Osteocyte (in vitro differentiated cells): ENCODE data around the gene IPO9. TPM values are rescaled to one million over a fixed set of nuclear protein-coding genes. Genes with fewer than 3 reads are reported as not detected.
A peak's percentile ranks its signal among the peaks of the same experiment; 100 is the strongest.

Experiments
- DNase-seq: peaks from one replicate; pipeline ENCODE4 v3.0.0; 2021; ENCODE audit warnings: mixed read lengths; ENCODE audit not compliant: unreplicated experiment; ENCODE audit errors: extremely low spot score
- H3K27ac Mint-ChIP-seq: one replicate; pipeline ENCODE4 v1.8.0; 2021; ENCODE audit warnings: mild to moderate bottlenecking, mixed read lengths; ENCODE audit not compliant: unreplicated experiment
- H3K27me3 Mint-ChIP-seq: one replicate; pipeline ENCODE4 v1.8.0; 2021; ENCODE audit warnings: mixed read lengths; ENCODE audit not compliant: unreplicated experiment
- H3K36me3 Mint-ChIP-seq: one replicate; pipeline ENCODE4 v1.8.0; 2021; ENCODE audit warnings: mixed read lengths; ENCODE audit not compliant: unreplicated experiment
- H3K4me1 Mint-ChIP-seq: one replicate; pipeline ENCODE4 v1.8.0; 2021; ENCODE audit warnings: mixed read lengths; ENCODE audit not compliant: unreplicated experiment
- H3K4me3 Mint-ChIP-seq: one replicate; pipeline ENCODE4 v1.8.0; 2021; ENCODE audit warnings: mild to moderate bottlenecking, moderate library complexity, mixed read lengths; ENCODE audit not compliant: unreplicated experiment
- H3K9me3 Mint-ChIP-seq: one replicate; pipeline ENCODE4 v1.8.0; 2021; ENCODE audit warnings: mixed read lengths; ENCODE audit not compliant: unreplicated experiment
- total RNA-seq: library from RNA; stranded (reverse); gene quantifications from 2 replicates; pipeline ENCODE4 v1.2.1, GENCODE V29; 2021
- TF ChIP-seq, protein P1 (sequence below): fragments of 200-600 bp; sonication (generic); IDR thresholded peaks from 2 replicates; pipeline ENCODE4 v1.5.0; 2021; ENCODE audit warnings: antibody characterized with exemption, mild to moderate bottlenecking, moderate library complexity

Gene IPO9
- total RNA-seq, 1 donor from 2014 or later = 65.0 TPM

GRCh38 chr1:201789245-201789644 lies 39.7 kb upstream of the IPO9 start:
- Mint-ChIP-seq H3K4me3 (no peak overlapping the region), H3K9me3 (no peaks in the 10 kb centered on the region), H3K36me3 (peaks cover 74% of the 10 kb centered on the region), H3K4me1 (peaks cover 65% of the 10 kb centered on the region), H3K27me3 (no peaks in the 10 kb centered on the region), H3K27ac (peak overlapping the region; percentile 94)
- DNase-seq = no peak
- TF ChIP-seq, protein P1, sequence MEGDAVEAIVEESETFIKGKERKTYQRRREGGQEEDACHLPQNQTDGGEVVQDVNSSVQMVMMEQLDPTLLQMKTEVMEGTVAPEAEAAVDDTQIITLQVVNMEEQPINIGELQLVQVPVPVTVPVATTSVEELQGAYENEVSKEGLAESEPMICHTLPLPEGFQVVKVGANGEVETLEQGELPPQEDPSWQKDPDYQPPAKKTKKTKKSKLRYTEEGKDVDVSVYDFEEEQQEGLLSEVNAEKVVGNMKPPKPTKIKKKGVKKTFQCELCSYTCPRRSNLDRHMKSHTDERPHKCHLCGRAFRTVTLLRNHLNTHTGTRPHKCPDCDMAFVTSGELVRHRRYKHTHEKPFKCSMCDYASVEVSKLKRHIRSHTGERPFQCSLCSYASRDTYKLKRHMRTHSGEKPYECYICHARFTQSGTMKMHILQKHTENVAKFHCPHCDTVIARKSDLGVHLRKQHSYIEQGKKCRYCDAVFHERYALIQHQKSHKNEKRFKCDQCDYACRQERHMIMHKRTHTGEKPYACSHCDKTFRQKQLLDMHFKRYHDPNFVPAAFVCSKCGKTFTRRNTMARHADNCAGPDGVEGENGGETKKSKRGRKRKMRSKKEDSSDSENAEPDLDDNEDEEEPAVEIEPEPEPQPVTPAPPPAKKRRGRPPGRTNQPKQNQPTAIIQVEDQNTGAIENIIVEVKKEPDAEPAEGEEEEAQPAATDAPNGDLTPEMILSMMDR = no peak

DNA sequence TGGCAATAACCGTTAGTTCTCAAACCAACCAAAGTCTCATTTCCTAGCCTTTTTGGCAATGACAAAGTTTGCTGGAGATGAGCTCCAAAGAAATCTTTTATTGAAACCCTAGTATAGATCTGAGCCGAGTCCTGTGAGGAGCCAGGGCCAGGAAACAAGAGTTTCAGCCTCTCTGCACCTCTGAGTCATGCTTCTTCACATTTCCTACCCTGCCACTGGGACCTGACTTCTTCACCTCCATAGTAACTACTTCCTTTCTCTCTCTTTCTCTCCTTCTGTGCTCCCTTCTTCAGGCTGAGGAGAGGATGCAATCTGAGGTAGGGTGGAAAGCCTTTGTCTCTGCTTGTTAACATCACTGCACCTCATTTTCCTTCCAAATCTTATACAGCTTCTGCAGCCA lies 38.7 kb upstream of the IPO9 start:
- TF ChIP-seq, protein P1 = no peak
- peaks cover 67% of the 10 kb centered on the region for H3K4me1 Mint-ChIP-seq
- H3K27me3 Mint-ChIP-seq = no peaks in the 10 kb centered on the region
- no peak for DNase-seq
- H3K27ac Mint-ChIP-seq = peak overlapping the region; percentile 94
- peaks cover 75% of the 10 kb centered on the region for H3K36me3 Mint-ChIP-seq
- H3K4me3 Mint-ChIP-seq = peak overlapping the region; percentile 34
- H3K9me3 Mint-ChIP-seq = no peaks in the 10 kb centered on the region

DNA sequence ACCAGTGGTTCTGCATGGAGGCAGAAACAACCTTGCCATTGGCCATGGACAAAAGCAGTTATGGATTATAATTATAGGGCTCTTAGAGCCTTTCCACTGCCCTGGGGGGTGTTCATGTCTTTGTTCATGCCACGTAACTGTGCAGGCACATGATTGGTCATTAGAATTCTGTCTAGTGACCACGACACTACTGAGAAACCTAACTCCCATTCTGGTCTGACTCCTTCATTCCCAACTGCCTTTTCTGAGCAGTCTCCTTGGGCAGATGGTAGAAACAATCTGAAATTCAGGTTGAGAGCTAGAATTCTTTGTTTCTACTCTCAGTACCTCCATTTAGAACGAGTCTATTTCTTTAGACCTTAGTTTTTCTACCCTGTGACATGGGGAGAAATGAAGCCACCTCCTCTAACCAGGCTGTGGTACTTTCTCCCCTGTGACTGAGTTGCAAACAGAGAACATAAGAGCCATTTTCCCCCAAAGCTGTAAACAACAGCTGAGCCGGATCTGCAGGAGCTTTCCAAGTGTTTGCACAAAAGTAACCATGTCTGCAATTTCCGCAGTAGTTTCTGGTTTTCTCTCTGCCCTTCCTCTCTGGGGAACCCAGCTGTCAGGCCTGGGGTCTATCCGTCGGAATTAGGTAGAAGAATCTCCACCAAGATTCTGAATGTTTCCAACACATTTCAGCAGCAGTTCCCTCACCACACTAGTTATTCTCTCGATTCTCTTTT lies 37.7 kb upstream of the IPO9 start:
- no peak for DNase-seq
- TF ChIP-seq, protein P1 = no peak
- peak overlapping the region; percentile 5 for H3K4me3 Mint-ChIP-seq
- peak overlapping the region; percentile 94 for H3K27ac Mint-ChIP-seq
- H3K4me1 Mint-ChIP-seq = peaks cover 64% of the 10 kb centered on the region
- H3K9me3 Mint-ChIP-seq = no peaks in the 10 kb centered on the region
- no peaks in the 10 kb centered on the region for H3K27me3 Mint-ChIP-seq
- H3K36me3 Mint-ChIP-seq = peaks cover 72% of the 10 kb centered on the region

DNA sequence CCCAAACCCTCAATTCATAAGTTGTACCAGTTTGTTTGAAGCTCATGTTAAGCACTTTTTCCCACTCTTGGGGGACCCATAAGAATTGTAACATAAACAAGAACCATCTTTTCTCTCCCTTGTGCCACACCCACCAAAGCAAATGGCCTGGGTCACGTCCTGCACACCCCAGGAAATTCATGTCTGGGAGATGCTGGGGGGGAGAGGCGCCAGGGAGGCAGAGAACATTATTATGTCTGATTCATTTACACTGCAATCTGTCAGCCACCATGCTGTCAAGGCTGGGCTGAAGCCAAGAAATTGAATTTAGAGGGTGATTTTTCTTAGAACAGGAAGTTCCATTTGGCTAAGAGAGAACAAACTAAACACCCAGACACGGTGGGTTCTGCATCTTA lies 37.2 kb upstream of the IPO9 start:
- TF ChIP-seq, protein P1 = no peak
- H3K4me1 Mint-ChIP-seq = peaks cover 63% of the 10 kb centered on the region
- peak overlapping the region; percentile 94 for H3K27ac Mint-ChIP-seq
- H3K9me3 Mint-ChIP-seq = no peaks in the 10 kb centered on the region
- peaks cover 70% of the 10 kb centered on the region for H3K36me3 Mint-ChIP-seq
- H3K27me3 Mint-ChIP-seq = no peaks in the 10 kb centered on the region
- no peak overlapping the region for H3K4me3 Mint-ChIP-seq
- no peak for DNase-seq

DNA sequence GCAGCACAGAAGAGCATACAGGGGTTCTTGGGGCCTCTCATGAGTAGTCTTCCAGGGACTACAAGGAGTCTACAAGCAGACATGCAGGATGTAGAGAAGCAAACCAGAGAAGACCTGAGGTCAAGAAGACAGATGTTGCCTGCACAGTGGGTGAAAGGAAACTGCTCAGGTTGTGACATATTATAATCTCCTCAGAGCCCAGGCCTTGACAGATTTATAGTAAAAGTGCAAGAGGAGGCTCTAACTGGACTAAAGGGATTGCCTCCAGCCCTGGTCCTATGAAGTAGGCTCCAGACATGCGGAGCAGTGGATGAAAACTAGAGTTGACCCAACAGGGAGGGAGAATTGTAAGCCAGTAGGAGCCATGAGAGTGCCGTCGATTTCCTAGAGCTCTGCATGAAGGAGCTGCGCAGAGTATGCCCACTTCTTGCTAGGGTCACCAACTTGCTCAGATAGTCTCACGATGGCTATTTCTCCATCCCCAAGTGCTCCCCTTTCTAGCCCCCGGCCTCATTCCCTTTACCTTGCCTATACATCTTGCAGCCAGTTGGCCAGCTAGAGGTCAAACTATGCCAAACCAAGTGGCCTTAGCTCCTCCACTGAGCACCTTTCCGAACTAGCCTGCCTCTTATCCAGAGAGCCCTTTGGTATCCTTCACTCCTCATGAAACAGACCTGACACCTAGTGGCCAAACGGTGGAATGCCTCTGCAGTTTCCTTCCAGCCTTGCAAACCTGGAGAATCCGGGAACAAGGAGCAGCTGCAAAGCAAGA lies 36.2 kb upstream of the IPO9 start:
- Mint-ChIP-seq H3K9me3 (no peaks in the 10 kb centered on the region), H3K36me3 (peaks cover 73% of the 10 kb centered on the region), H3K27ac (peak overlapping the region; percentile 94), H3K27me3 (no peaks in the 10 kb centered on the region), H3K4me3 (no peak overlapping the region), H3K4me1 (peaks cover 59% of the 10 kb centered on the region)
- peak; percentile 91 for DNase-seq
- TF ChIP-seq, protein P1 = peak; percentile 97
